Epithelial cell of esophagus (primary cell): ENCODE results near the gene LIPG.
"Not testable (repeated sequence)": the region's sequence is repeated elsewhere in the genome, so short reads cannot be mapped to it uniquely, and the experiment has no call there.

ENCODE experiments used
- DNase-seq: peaks from one replicate; pipeline ENCODE4 v3.0.0; 2010; ENCODE audit warnings: low read depth
- H3K4me3 ChIP-seq: 2 replicates; pipeline ENCODE4 v1.5.1; 2011; ENCODE audit warnings: mild to moderate bottlenecking, low read length, control low read depth
- CTCF ChIP-seq: IDR thresholded peaks from 2 replicates; pipeline ENCODE4 v1.5.1; 2011; ENCODE audit warnings: low read depth, mild to moderate bottlenecking, low read length, control low read depth, inconsistent platforms; ENCODE audit not compliant: insufficient read depth; ENCODE audit errors: missing control alignments

LIPG gene

GRCh38 chr18:49565612-49566011, 3.8 kb downstream of the LIPG start:
- no peak for TF ChIP-seq CTCF
- no peak for DNase-seq
- H3K4me3 ChIP-seq, result no peak overlapping the region

- DNase-seq, result no peak
- no peak overlapping the region for H3K4me3 ChIP-seq
- TF ChIP-seq CTCF, result no peak
Measured at GRCh38 chr18:49566217-49566770, 4.4 kb downstream of the LIPG start.

GRCh38 chr18:49566985-49567384, 5.1 kb downstream of the LIPG start:
- TF ChIP-seq CTCF, result no peak
- no peak for DNase-seq
- H3K4me3 ChIP-seq, result no peak overlapping the region

GRCh38 chr18:49569724-49570123, 7.9 kb downstream of the LIPG start:
- peak; percentile 92 for DNase-seq
- H3K4me3 ChIP-seq, result no peak overlapping the region
- TF ChIP-seq CTCF, result no peak

- DNase-seq, result peak; percentile 68
- no peak for TF ChIP-seq CTCF
- H3K4me3 ChIP-seq, result no peak overlapping the region
Measured at GRCh38 chr18:49570836-49571235, 9.0 kb downstream of the LIPG start.

GRCh38 chr18:49572611-49573345, 10.9 kb downstream of the LIPG start:
- no peak for DNase-seq
- no peak for TF ChIP-seq CTCF
- no peak overlapping the region for H3K4me3 ChIP-seq

- no peak for DNase-seq
- no peak for TF ChIP-seq CTCF
- H3K4me3 ChIP-seq, result no peak overlapping the region
Measured at GRCh38 chr18:49573835-49574234, 12.0 kb downstream of the LIPG start.

- not testable (repeated sequence) for H3K4me3 ChIP-seq
Measured at GRCh38 chr18:49579041-49579440, 17.2 kb downstream of the LIPG start.

GRCh38 chr18:49579583-49579982, 17.7 kb downstream of the LIPG start:
- not testable (repeated sequence) for DNase-seq, H3K4me3 ChIP-seq

More at GRCh38 chr18:49579041-49579440, 17.2 kb downstream of the LIPG start:
- DNase-seq, result not testable (repeated sequence)
